Measurements from ENCODE around the gene DUSP6. TPM values are rescaled to one million over a fixed set of nuclear protein-coding genes. Genes with fewer than 3 reads are reported as not detected.

DUSP6 gene
- total RNA-seq, 1 donor from 2014 or later = 88.7 TPM

DNA sequence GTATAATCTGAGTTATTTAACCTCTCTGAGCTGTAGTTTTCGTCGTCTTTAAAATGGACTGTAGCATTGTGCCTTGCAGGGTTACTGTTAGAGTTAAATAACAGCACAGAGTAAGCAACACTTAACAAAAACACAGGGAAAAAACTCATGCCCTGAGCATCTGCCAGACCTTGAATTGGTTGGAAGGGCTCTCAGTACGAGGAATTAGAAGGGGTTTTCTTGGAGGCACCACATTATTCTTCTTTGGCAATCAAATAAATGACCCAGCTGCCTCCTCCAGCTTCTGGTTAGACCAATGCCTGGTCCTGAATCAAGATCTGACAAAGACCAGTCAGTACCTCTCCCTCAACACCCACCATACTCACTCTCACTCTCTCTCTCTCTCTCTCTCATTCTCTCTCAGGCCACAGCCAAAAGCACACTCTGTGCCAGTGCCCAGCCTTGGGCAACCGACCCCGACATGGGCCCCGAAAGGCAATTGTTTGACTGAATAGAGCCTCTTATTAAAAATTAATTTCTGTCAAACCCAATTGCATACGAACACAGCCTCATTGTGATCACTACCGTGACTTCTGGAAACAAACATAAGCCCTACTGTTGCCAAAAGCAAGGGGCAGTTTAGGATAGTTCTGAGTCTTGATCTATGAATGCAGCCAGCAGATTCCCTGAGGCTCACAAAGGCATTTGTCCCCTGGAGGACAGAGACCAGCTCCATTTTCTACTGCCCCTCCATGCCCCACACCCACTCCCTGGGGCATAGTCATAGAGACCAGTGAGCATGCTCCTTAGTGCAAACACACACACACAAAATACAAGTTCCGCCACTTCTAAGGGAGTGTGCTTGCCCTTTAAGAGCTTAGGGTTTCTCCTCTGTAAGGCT lies 23.9 kb downstream of the DUSP6 start:
- DNase-seq (ENCODE audit: low spot score) = no peak

DNA sequence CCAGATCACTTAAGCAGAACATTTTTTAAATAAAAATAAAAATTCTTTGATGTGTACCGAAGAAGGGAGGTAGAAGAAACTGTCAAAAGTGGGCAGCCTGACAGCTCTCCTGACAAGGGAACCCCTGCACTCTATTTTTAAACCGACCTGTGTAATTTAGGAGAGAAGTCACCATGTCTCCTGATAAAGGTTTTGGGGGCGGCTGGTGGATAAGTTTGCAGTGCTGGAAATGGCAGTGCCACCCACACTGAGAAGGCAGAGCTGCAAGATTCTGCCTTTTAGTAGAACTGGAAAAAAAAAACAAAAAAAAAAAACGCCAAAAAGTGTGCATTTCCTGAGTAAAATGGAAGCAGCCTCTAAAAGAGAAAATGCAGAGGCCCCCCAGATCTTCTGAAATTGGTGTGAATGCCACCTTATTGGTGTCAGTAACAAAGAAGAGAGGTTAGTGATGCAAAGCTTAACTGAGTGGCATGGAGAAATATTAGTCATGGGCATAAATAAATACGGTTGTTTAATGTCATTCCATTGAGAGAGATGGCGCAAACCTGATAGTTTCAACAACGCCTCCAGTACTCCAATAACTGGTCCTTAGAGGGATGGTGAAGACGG lies 24.7 kb downstream of the DUSP6 start:
- DNase-seq (ENCODE audit: low spot score) = no peak

DNA sequence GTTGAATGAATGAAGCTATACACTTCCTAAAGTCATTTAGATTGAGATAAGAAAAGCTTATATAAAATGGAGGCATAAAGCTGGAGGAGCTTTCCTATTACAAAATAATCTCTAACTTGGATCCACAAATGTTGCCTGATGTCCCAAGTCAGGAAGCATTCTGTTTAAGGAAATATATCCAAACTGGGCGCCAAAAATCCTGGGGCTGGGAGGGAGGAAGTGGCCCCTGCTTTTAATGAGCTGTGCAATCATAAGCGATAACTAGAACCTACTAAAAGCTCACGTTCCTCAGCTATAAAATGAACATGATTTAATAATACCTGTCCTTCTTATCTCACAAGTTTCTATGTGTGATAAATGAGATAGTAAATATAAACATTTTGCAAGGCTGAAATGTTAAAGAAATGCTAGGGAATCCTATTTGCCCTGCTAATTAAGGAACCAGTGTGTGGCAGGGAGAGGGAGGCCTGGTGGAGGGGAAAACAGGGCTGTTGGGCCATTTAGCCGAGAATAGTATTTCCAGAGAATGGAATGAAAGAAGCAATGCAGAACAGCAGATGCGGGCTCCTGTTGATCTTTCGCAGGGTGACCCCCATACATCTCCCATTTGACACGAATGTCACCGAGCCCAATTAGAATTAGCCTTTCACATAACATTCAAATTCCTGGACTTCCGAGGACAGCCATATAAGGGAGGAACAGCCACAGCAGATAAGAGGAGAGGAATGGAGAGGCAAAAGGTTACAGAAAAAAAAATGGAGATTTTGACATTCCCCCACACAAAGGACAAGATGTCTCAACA lies 25.9 kb downstream of the DUSP6 start:
- DNase-seq (ENCODE audit: low spot score) = no peak

DNA sequence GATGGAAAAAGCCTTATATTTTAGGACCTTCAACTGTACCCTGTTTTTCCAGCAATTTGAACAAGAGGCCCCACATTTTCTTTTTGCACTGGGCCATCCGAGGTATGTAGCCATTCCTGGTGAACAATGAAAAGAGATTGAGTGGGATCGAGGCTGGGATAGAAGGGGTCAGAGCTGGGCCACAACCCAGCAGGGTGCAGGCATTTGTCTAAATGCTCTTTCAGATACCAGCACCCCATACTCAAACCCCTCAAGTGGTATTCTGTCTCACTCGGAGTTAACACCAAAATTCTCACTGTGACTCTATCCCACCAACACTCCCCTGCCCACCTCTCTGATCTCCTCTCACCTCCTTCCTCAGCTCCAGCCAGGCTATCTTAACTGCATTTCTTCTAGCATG lies 26.8 kb downstream of the DUSP6 start:
- no peak for DNase-seq (ENCODE audit: low spot score)

DNA sequence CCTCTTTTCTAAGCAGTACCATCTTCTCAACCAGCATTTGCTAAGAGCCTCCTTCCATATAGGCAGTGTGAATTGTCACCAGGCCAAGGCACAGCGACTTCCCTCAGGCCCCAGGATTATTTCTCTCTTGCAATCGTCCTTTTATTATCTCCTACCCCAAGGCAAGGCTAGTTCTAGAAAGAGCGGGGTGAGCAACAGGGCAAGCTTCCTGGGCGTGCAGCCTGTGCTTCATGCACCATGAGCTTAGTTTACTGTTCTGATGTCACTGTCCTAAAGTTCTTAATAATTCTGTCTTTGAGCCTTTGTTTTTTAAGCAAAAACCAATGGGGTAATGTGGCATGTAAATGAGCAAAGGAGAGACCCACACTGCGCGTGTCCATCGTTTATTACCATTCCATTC lies 27.9 kb downstream of the DUSP6 start:
- no peak for DNase-seq (ENCODE audit: low spot score)

DNA sequence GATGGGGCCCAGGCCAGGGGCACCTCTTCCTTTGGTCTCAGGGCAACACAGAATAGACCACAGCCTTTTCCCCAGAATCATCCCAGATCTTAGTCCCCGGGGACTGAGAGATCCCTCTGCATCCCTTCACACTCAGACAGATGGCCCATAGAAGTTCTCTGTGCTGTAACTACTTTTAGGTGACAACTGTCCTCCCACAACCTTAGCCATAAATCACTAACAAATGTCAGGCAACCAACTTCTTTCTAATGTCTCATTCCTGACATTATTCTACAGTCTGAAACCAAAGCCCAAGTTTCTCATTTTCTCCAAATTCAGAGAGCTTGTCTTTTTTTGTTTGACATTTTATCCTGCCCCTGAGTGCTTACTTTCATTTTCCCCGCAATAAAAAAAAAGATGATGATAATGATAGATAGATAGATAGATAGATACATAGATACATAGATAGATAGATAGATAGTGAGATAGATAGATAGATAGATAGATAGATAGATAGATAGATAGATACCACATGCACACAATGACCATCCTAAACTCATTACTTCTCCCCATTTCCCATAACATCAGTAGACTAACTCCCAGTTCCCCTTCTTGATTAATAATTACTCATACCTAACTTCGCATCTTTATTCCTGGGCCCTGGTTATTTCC lies 28.6 kb downstream of the DUSP6 start:
- DNase-seq (ENCODE audit: low spot score) = no peak

DNA sequence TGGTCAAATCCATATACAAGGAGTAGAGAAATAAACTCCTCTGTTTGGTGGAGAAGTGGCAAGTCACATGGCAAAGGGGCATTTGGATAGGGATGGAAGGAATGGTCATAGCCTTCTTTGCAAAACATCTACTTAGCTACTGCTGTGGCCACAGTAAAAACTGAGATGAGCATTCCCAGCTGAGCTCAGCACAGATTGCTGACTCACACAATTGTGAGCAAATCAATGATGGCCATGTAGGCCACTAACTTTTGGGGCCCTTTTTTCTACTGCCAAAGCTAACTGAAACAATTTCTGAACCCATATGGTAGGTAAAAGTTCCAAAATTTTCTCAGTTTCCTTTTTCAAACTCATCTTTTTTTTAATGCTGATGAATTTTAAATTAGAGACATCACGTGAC lies 31.6 kb downstream of the DUSP6 start:
- no peak for DNase-seq (ENCODE audit: low spot score)

DNA sequence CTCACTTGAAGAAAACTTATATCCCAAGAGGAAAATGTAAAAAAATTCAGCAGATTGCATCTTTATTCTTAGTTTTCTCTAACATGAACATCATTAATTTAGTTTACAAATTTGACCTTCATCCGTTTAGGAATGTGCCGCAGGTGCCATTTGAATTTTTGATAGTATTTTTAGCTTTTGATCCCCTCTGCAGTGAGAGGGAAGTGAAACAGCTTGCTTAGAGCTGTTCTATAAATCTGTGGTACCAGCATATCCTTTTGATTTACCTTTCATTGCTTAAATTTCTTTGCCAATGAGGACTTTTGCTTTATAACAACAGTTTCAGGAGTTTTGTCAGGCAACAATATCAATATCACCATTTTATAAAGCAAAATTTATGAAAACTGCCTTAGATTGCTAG lies 32.7 kb downstream of the DUSP6 start:
- DNase-seq (ENCODE audit: low spot score) = no peak

DNA sequence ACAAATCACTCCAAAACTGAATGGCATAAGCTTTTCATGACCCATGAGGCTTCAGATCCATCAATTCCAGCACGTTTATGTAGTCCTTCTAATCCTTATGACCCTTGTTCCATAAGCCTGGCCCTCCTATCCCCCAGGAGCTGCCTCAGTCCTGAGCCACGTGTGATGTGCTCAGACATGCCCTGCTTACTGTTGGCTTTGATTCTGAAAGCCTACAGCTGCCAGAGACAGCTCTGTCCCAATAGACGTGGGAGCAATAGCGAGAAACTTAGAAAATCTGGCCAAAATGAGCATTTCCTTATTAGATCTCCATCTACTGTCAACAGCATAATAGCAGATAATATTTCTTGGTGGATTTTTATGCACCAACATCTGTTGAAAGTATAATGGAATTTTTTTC lies 33.2 kb downstream of the DUSP6 start:
- no peak for DNase-seq (ENCODE audit: low spot score)

DNA sequence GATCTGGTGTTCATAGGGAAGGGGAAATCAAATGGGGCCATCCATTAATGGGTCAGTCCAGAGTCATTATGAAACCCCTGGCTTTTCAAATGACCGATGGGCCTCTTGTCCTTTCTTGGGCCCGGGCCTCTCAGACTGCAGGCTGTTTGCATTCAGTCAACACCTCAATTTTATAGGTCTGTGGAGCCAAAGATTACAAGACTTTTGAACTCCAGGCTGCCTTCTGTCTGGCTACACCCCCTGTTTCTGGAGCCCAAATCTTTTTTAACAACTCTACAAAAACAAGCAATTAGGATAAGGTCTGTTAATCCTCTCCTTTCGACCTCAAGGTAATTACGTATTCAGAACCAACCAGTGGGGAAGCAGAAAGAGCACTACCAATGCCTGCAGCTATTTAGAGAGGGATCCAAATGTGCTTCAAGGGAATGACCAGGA lies 35.6 kb downstream of the DUSP6 start:
- no peak for DNase-seq (ENCODE audit: low spot score)

DNA sequence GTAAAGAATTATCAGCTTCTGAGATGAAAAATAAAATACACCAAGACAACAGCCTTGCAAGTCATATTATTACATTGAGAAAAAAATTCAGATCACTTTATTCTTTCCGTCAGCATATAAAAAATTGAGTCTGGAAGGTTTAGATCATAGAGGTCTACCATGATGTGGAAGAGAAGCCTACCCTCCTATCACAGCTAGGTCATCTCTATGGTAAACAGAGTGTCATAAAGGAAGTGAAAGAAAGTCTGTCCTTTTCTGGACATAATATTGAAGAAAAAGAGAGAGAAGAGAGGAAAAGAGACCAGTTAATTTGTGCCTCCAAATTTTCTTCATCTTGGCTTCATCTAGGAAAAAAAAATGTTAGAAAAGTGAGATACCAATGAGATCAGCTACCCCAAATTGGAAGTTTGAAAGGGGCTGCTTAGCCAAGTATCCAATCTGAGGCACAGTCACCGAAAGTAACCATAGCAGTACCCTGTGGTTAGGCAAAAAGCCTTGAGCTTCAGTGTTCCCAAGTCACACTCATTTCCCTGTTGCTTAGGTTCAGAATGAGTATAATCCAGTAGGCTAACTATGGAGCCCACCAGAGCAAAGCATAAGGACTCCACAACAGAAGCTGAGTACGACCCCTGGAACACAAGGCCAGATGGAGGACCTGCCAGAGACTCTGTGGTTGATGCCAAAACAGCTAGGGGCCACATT lies 38.1 kb downstream of the DUSP6 start:
- no peak for DNase-seq (ENCODE audit: low spot score)

DNA sequence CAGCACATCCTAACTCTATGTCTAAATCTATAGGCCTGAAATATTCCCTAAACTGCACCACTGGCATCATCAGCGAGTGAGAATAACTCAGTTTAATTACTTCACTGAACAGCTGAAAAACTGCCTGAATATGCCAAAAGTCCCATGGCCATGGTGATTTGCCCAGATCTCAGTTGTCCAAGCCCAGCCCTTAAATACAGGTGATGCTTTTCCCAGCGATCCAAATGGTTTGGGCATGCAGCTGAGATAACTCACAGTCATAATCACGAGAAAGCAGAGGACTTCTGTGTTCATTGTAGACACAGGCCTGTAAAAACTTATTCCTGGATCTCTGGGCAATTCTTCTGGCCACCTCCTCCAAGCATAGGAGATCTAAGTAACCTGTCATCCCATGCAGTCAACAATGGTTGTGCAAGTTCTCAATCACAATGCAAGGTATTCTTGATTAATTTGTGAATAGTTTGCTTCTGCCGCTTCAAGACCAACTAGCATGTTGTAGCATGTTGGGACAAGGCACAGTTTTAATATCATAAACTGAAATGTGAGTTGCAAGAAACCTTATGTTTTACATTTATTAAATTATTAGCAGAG lies 40.5 kb downstream of the DUSP6 start:
- no peak for DNase-seq (ENCODE audit: low spot score)

DNA sequence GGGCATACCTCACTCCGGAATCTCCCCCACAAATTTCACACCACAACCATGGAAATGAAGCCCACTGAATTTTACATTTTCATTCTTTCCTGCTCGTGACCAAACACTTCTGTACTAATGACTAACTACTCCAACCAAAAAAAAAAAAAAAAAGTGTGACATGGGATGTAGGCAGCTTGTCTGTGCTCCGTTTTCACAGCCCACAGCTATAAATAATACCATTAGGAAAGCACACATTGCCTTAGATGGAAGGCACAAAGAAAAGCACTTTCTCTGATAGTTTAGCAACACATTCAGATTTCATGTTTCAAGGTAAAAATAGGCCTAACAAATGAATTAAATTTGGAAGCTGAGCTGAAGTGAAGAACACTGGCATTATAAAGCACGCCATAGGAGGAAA lies 42.5 kb downstream of the DUSP6 start:
- no peak for DNase-seq (ENCODE audit: low spot score)

DNA sequence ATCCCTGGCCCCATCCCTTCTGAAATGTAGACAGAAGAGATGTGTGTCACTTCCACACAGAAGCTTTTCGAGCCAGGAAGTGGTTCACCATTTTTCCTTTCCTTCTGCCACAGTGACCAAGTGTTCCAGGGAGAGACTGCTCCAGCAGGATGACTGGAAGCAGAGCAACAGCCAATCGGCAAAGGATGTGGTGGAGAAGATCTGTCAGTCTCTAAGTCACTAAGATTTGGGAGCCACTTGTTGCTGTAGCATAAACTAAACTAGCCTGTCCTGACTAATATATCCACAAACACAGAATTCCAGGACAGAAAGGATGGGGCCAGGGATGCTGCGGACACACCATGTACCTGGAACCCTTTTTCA lies 42.9 kb downstream of the DUSP6 start:
- DNase-seq (ENCODE audit: low spot score) = no peak

DNA sequence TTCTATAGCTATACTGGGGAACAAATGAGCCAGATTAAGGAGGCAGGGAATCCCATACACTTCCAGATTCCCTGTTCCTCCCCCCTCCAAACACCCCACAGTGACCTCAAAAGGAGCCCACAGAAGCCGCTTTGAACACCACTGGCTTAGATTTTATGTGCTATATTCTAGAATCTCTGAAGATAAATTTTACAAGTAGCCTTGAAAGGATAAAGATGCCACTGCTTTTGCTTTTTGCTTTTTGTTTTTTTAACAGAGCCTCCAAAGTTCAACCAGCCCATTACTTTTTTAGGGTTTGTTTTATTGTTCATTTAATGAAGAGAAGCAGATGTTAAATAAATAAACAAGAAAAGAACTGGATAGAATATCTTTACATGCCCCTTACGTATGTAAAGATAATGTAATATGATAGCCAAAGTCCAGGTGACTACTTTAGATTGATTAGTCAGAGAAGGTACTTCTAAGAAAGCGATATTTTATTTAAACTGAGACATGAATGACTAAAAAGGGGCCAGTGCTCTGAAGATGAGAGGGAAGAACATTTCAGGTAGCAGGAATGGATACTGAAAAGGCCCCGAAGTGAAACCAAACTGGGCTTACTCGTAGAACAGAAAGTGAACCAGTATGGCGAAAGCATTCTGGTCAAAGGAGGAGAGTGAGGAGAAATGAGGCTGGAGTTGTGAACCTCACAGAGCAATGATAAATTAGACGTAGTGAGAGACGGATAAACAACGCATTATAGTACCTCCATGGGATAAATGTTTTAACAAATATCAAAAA lies 44.6 kb downstream of the DUSP6 start:
- DNase-seq (ENCODE audit: low spot score) = no peak

DNA sequence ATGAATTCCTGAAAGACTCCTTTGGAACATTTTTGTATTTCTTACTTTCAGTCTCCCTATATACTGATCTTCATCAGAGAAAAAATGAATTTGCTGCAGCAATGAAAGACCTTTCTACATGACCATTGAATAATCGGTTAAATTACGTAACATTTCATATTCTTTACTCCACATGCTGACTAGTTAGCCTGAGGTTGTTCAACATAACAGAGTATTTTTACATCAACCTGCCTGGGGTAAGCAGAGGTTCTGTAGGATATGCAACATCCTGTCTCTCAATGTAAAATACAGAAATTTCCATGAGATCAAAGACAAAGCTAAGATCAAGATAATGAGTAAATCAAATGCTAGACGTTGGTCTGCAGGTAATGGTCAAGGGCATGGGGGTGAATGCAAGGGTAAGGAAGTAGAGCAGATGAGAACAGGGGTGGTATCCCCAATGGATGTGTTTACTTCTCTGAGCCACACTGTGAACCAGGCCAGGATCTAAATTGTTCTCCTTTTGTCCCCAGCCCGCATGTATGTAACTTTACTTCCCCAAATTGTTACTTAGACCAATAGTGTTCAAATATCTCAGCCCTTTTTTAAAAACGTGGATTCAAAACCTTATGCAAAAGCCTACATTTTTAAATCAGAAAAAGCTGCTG lies 45.4 kb downstream of the DUSP6 start:
- no peak for DNase-seq (ENCODE audit: low spot score)

DNA sequence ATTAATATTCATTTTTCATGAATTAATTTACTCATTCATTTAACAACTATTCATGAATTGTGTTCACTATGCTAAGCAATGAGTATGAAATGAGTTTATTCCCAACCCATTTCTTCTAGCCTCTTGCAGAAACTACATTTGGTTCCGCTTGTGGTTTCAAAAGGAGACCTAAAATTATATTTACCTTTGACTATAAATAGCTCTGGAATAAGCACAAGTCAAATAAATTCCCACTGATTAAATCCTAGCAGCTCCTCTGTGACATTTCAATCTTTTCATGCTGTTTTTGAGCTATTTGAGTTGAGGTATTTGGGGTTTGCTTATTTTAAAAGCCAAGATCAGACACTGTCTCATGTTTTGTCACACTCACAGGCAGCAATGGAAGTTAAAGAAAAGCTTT lies 46.9 kb downstream of the DUSP6 start:
- no peak for DNase-seq (ENCODE audit: low spot score)

DNA sequence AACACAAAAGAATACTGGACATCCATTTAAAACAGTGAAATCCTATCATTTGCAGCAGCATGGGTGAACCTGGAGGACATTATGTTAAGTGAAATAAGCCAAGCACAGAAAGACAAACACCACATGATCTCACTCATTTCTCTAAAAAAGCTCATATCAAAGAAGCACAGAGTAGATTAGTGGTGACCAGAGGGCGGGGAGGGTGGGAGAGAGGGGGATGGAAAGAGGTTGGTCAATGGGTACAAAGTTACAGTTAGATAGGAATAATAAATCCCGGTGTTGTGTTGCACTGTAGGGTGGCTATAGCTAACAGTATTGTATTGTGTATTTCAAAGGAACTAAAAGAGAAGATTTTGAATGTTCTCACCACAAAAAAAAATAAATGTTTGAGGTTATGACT lies 52.4 kb downstream of the DUSP6 start:
- no peak for DNase-seq (ENCODE audit: low spot score)

DNA sequence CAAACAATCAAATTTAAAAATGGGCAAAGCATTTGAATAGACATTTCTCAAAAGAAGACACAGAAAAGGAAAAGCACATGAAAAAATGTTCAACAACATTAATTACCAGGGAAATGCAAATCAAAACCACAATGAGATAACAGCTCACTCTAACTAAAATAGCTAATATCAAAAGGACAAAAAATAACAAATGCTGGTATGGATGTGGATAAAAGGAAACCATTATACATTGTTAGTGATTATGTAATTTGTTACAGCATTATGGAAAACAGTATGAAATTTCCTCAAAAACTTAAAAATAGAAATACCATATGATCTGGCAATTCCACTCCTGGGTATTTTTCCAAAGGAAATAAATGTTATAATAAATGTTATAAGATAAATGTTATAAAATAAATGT lies 52.9 kb downstream of the DUSP6 start:
- DNase-seq (ENCODE audit: low spot score) = no peak

All from ureter (tissue), 1 donor.